GM04504 (cell line): ENCODE measurements around the gene VEZF1.

Source experiments
- DNase-seq: peaks from one replicate; pipeline ENCODE4 v3.0.0-alpha.2; 2012; ENCODE audit warnings: low read depth

VEZF1 gene

GRCh38 chr17:57949649-57950048 lies 38.4 kb downstream of the VEZF1 start:
- DNase-seq: no peak

- DNase-seq: peak; percentile 94
Measured at GRCh38 chr17:57948555-57949420, 39.3 kb downstream of the VEZF1 start.

- DNase-seq: no peak
Measured at GRCh38 chr17:57948169-57948554, 39.9 kb downstream of the VEZF1 start.

- no peak for DNase-seq
Measured at GRCh38 chr17:57947369-57947768, 40.7 kb downstream of the VEZF1 start.

GRCh38 chr17:57946798-57947358 lies 41.2 kb downstream of the VEZF1 start:
- no peak for DNase-seq

- no peak for DNase-seq
Measured at GRCh38 chr17:57945996-57946797, 41.9 kb downstream of the VEZF1 start.

- no peak for DNase-seq
Measured at GRCh38 chr17:57944908-57945307, 43.1 kb downstream of the VEZF1 start.

GRCh38 chr17:57943645-57944044 lies 44.4 kb downstream of the VEZF1 start:
- DNase-seq: no peak

- DNase-seq: no peak
Measured at GRCh38 chr17:57943140-57943539, 44.9 kb downstream of the VEZF1 start.

GRCh38 chr17:57941384-57942370 lies 46.4 kb downstream of the VEZF1 start:
- no peak for DNase-seq

- DNase-seq: no peak
Measured at GRCh38 chr17:57940653-57941329, 47.3 kb downstream of the VEZF1 start.

GRCh38 chr17:57940231-57940630 lies 47.8 kb downstream of the VEZF1 start:
- no peak for DNase-seq

- no peak for DNase-seq
Measured at GRCh38 chr17:57939797-57940196, 48.3 kb downstream of the VEZF1 start.

- no peak for DNase-seq
Measured at GRCh38 chr17:57938061-57938502, 50.0 kb downstream of the VEZF1 start.

- DNase-seq: no peak
Measured at GRCh38 chr17:57937492-57937891, 50.6 kb downstream of the VEZF1 start.

- no peak for DNase-seq
Measured at GRCh38 chr17:57935833-57936807, 51.9 kb downstream of the VEZF1 start.

GRCh38 chr17:57931488-57932137 lies 56.4 kb downstream of the VEZF1 start:
- DNase-seq: no peak

GRCh38 chr17:57930239-57930638 lies 57.8 kb downstream of the VEZF1 start:
- no peak for DNase-seq

GRCh38 chr17:57929386-57929785 lies 58.7 kb downstream of the VEZF1 start:
- DNase-seq: no peak
